ENCODE measurements around the gene HCN2. TPM values are rescaled to one million over a fixed set of nuclear protein-coding genes. Genes with fewer than 3 reads are reported as not detected.

The HCN2 gene
- total RNA-seq, 3 donors from 2014 or later = under 0.01 to 0.44 TPM; not detected in 1

DNA sequence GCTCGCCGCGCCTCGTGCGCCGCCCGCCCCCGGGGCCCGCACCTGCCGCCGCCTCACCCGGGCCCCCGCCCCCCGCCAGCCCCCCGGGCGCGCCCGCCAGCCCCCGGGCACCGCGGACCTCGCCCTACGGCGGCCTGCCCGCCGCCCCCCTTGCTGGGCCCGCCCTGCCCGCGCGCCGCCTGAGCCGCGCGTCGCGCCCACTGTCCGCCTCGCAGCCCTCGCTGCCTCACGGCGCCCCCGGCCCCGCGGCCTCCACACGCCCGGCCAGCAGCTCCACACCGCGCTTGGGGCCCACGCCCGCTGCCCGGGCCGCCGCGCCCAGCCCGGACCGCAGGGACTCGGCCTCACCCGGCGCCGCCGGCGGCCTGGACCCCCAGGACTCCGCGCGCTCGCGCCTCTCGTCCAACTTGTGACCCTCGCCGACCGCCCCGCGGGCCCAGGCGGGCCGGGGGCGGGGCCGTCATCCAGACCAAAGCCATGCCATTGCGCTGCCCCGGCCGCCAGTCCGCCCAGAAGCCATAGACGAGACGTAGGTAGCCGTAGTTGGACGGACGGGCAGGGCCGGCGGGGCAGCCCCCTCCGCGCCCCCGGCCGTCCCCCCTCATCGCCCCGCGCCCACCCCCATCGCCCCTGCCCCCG is 26.5 kb downstream of the HCN2 start:
- TF ChIP-seq POLR2AphosphoS5 (IDR thresholded peaks at IDR 0.05) (no peak), POLR2A (IDR thresholded peaks at IDR 0.05) (no peak)
- TF ChIP-seq, protein P1, sequence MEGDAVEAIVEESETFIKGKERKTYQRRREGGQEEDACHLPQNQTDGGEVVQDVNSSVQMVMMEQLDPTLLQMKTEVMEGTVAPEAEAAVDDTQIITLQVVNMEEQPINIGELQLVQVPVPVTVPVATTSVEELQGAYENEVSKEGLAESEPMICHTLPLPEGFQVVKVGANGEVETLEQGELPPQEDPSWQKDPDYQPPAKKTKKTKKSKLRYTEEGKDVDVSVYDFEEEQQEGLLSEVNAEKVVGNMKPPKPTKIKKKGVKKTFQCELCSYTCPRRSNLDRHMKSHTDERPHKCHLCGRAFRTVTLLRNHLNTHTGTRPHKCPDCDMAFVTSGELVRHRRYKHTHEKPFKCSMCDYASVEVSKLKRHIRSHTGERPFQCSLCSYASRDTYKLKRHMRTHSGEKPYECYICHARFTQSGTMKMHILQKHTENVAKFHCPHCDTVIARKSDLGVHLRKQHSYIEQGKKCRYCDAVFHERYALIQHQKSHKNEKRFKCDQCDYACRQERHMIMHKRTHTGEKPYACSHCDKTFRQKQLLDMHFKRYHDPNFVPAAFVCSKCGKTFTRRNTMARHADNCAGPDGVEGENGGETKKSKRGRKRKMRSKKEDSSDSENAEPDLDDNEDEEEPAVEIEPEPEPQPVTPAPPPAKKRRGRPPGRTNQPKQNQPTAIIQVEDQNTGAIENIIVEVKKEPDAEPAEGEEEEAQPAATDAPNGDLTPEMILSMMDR (IDR thresholded peaks at IDR 0.05) = no peak
- no peak overlapping the region for H3K27ac ChIP-seq
- H3K9me3 ChIP-seq = no peaks in the 10 kb centered on the region
- peak overlapping the region in 1 of 3 donors; percentile 46 for H3K4me3 ChIP-seq
- DNase-seq (ENCODE audit: low spot score in 2 of 2) = no peak
- H3K27me3 ChIP-seq = no peaks in the 10 kb centered on the region
- intact Hi-C loops (cut with DNase I; ENCODE audit: low total_unique reads) = loop anchor here (5.0 kb wide), 1 partner anchor 1186 kb away; no protein-coding TSS in a partner anchor
- H3K36me3 ChIP-seq = no peaks in the 10 kb centered on the region
- no peaks in the 10 kb centered on the region for H3K4me1 ChIP-seq

DNA sequence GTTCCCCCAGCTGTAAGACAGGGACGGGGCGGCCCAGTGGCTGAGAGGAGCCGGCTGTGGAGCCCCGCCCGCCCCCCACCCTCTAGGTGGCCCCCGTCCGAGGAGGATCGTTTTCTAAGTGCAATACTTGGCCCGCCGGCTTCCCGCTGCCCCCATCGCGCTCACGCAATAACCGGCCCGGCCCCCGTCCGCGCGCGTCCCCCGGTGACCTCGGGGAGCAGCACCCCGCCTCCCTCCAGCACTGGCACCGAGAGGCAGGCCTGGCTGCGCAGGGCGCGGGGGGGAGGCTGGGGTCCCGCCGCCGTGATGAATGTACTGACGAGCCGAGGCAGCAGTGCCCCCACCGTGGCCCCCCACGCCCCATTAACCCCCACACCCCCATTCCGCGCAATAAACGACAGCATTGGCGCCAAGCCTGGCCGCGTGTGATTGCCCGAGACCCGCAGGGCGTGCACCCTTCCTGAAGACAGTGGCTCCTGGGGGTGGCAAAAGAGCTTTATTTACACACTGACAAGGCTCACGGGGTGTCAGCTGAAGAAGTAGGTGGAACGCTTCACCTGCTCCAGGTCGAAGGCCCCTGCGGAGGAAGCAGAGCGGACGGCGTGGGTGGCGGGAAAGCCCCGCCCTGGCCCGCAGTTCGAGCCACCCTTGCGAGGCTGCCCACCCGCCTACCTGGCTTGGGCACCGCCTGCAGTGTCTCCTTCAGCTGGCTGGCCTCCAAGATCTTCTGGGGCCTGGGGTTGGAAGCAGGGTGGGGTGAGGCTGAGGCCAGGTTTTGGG is 27.3 kb downstream of the HCN2 start:
- no peak overlapping the region for H3K27ac ChIP-seq
- no peaks in the 10 kb centered on the region for H3K4me1 ChIP-seq
- H3K4me3 ChIP-seq = no peak overlapping the region
- no peak for DNase-seq (ENCODE audit: low spot score in 2 of 2)
- TF ChIP-seq POLR2A (IDR thresholded peaks at IDR 0.05) = no peak
- TF ChIP-seq, protein P1 (IDR thresholded peaks at IDR 0.05) = no peak
- TF ChIP-seq POLR2AphosphoS5 (IDR thresholded peaks at IDR 0.05) = no peak
- no peaks in the 10 kb centered on the region for H3K9me3 ChIP-seq
- H3K36me3 ChIP-seq = no peaks in the 10 kb centered on the region
- intact Hi-C loops (cut with DNase I; ENCODE audit: low total_unique reads) = loop anchor here (5.0 kb wide), 1 partner anchor 1185 kb away; no protein-coding TSS in a partner anchor
- no peaks in the 10 kb centered on the region for H3K27me3 ChIP-seq

DNA sequence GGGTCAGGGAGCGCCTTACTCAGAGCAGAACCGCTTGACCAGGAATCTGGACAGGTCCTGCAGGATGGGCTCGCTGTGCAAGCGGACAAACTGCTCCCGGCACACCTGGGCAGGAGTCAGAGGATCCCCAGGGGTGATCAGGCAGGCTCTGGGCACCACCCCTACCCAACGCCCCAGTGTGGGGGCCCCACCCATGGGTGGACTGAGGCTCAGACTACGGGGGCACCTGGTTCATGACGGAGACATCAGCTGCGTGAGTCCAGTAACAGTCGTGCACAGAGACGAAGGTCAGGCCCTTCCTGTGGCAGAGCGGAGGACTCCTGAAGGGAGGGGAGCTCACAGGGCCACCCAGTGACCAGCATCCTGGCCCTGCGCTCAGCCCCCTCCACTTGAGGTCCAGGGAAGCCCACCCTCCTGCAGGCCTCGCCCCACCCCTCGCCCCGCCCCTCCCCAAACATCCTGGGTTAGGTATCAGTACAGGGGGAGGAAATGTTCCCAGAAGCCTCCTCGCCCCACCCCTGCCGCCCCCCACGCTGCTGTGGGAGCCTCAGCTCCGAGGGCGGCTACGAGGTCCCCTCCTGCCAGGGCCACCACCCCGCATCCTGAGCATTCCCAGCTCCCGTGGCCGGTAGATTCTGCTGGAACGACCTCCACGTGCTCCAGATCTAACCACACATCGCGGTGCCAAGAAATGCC is 28.0 kb downstream of the HCN2 start:
- no peaks in the 10 kb centered on the region for H3K36me3 ChIP-seq
- no peaks in the 10 kb centered on the region for H3K9me3 ChIP-seq
- no peak overlapping the region for H3K27ac ChIP-seq
- no peak for DNase-seq (ENCODE audit: low spot score in 2 of 2)
- no peaks in the 10 kb centered on the region for H3K27me3 ChIP-seq
- H3K4me1 ChIP-seq = no peaks in the 10 kb centered on the region
- TF ChIP-seq POLR2A (IDR thresholded peaks at IDR 0.05) (no peak), POLR2AphosphoS5 (IDR thresholded peaks at IDR 0.05) (no peak)
- TF ChIP-seq, protein P1 (IDR thresholded peaks at IDR 0.05) = no peak
- H3K4me3 ChIP-seq = no peak overlapping the region
- intact Hi-C loops (cut with DNase I; ENCODE audit: low total_unique reads) = loop anchor here (5.0 kb wide), 1 partner anchor 1185 kb away; no protein-coding TSS in a partner anchor

DNA sequence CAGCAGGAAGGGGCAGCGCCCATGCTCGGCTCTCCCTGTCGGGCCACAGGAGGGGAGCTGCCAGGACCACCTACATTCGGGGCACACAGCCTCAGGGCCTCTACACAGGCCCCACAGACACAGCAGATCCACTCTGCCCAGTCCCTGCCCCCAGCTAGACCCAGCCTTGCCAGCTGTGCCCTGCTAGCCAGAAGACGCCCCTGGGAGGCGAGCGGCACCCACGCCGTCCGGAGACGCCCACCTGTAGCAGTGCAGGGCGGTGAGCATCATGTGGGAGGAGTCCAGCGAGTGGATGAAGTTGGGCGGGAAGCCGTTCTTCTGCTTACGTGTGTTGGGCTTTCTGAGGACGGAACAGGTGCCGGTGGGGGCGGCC is 28.6 kb downstream of the HCN2 start:
- Histone ChIP-seq H3K9me3 (no peaks in the 10 kb centered on the region), H3K27ac (no peak overlapping the region), H3K4me3 (no peak overlapping the region), H3K27me3 (no peaks in the 10 kb centered on the region), H3K36me3 (no peaks in the 10 kb centered on the region), H3K4me1 (no peaks in the 10 kb centered on the region)
- no peak for DNase-seq (ENCODE audit: low spot score in 2 of 2)
- TF ChIP-seq POLR2AphosphoS5 (IDR thresholded peaks at IDR 0.05) = no peak
- intact Hi-C loops (cut with DNase I; ENCODE audit: low total_unique reads) = loop anchor here (5.0 kb wide), 1 partner anchor 1184 kb away; no protein-coding TSS in a partner anchor

DNA sequence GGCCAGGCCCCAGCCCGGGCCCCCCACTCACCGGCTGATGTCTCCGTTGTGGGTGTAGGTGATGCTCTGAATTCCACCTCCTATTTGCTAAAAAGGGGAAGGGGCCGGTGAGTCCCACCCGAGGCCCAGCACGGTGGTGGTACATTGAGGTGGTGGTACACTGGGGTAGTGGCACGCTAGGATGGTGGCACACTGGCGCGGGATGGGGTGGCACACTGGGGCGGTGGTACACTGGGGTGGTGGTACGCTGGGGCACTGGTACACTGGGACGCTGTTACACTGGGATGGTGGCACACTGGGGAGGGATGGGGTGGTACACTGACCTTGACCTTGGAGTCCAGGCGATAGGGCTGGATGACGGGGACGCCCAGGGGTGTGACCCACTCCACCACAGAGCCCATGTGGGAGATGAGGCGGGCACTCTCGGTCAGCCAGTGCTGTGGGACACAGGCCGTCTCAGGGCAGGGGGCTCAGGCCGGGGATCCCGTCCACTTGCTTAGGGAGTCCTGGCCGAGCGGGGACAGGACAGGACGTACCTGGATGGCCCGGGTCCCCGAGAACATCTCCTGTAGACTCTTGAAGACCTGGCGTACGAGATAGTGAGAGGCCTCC is 29.1 kb downstream of the HCN2 start:
- no peak for DNase-seq (ENCODE audit: low spot score in 2 of 2)
- H3K27ac ChIP-seq = no peak overlapping the region
- H3K36me3 ChIP-seq = no peaks in the 10 kb centered on the region
- H3K27me3 ChIP-seq = no peaks in the 10 kb centered on the region
- TF ChIP-seq POLR2A (IDR thresholded peaks at IDR 0.05) = no peak
- TF ChIP-seq, protein P1 (IDR thresholded peaks at IDR 0.05) = no peak
- no peak for TF ChIP-seq POLR2AphosphoS5 (IDR thresholded peaks at IDR 0.05)
- no peak overlapping the region for H3K4me3 ChIP-seq
- no peaks in the 10 kb centered on the region for H3K9me3 ChIP-seq
- intact Hi-C loops (cut with DNase I; ENCODE audit: low total_unique reads) = loop anchor here (5.0 kb wide), 1 partner anchor 1184 kb away; no protein-coding TSS in a partner anchor
- no peaks in the 10 kb centered on the region for H3K4me1 ChIP-seq

Data from breast epithelium (tissue), 4 donors.